Mesodermal cell (in vitro differentiated cells): ENCODE data around the gene KDM2B.

ENCODE experiments used
- H3K27ac ChIP-seq: 2 replicates; pipeline ENCODE4 v1.7.0; 2013; ENCODE audit warnings: mild to moderate bottlenecking, low read depth, low read length, moderate library complexity; ENCODE audit not compliant: severe bottlenecking
- H3K36me3 ChIP-seq: 2 replicates; pipeline ENCODE4 v1.7.1; 2013; ENCODE audit warnings: mild to moderate bottlenecking, low read length, moderate library complexity; ENCODE audit not compliant: control insufficient read depth, insufficient read depth
- H3K4me1 ChIP-seq: one replicate; pipeline ENCODE4 v1.7.1; 2013; ENCODE audit warnings: mild to moderate bottlenecking, low read length; ENCODE audit not compliant: insufficient read depth, control insufficient read depth, poor library complexity, severe bottlenecking
- H3K4me3 ChIP-seq: 2 replicates; pipeline ENCODE4 v1.7.0; 2013; ENCODE audit warnings: low read length, control low read depth, mild to moderate bottlenecking; ENCODE audit not compliant: insufficient read depth, poor library complexity, severe bottlenecking; ENCODE audit errors: extremely low read depth
- H3K9me3 ChIP-seq: 2 replicates; pipeline ENCODE4 v1.7.1; 2013; ENCODE audit warnings: mild to moderate bottlenecking, low read length, moderate library complexity; ENCODE audit not compliant: control insufficient read depth
- WGBS, 2 experiments: methylation state at CpG; one replicate each; pipeline ENCODE4 v1.1.5; 2013; ENCODE audit warnings: missing lambda C conversion rate in 2 of 2; ENCODE audit not compliant: insufficient coverage in 2 of 2; 5-methylcytosine and 5-hydroxymethylcytosine counted together

The KDM2B gene

GRCh38 chr12:121427556-121428050 is 153.2 kb downstream of the KDM2B start:
- H3K4me3 ChIP-seq, result no peak overlapping the region
- H3K27ac ChIP-seq, result no peak overlapping the region
- peaks cover 100% of the 10 kb centered on the region for H3K36me3 ChIP-seq
- no peaks in the 10 kb centered on the region for H3K9me3 ChIP-seq
- no CpG with 5 or more reads among the region's 2 CpGs for WGBS, 2 experiments
- H3K4me1 ChIP-seq, result no peaks in the 10 kb centered on the region

GRCh38 chr12:121424624-121424975 is 156.2 kb downstream of the KDM2B start:
- H3K36me3 ChIP-seq, result peaks cover 100% of the 10 kb centered on the region
- no peak overlapping the region for H3K27ac ChIP-seq
- H3K4me1 ChIP-seq, result no peaks in the 10 kb centered on the region
- 100% methylated on average over 1 of the region's 1 CpG for WGBS, 2 experiments
- H3K9me3 ChIP-seq, result no peaks in the 10 kb centered on the region
- no peak overlapping the region for H3K4me3 ChIP-seq

GRCh38 chr12:121423682-121424623 is 156.9 kb downstream of the KDM2B start:
- Histone ChIP-seq H3K36me3 (peaks cover 100% of the 10 kb centered on the region), H3K27ac (no peak overlapping the region), H3K4me1 (no peaks in the 10 kb centered on the region), H3K4me3 (no peak overlapping the region), H3K9me3 (no peaks in the 10 kb centered on the region)
- WGBS, 2 experiments, result 96 to 97% methylated on average over 11 to 12 of the region's 13 CpGs

GRCh38 chr12:121423253-121423652 is 157.6 kb downstream of the KDM2B start:
- Histone ChIP-seq H3K36me3 (peaks cover 99% of the 10 kb centered on the region), H3K9me3 (no peaks in the 10 kb centered on the region), H3K4me3 (no peak overlapping the region), H3K27ac (no peak overlapping the region), H3K4me1 (no peaks in the 10 kb centered on the region)
- WGBS, 2 experiments, result 96% methylated on average over 14 of the region's 14 CpGs

GRCh38 chr12:121420109-121420508 is 160.7 kb downstream of the KDM2B start:
- H3K27ac ChIP-seq, result no peak overlapping the region
- WGBS, 2 experiments, result 96 to 99% methylated on average over 6 of the region's 6 CpGs
- H3K36me3 ChIP-seq, result peaks cover 91% of the 10 kb centered on the region

GRCh38 chr12:121417847-121418246 is 163.0 kb downstream of the KDM2B start:
- Histone ChIP-seq H3K4me3 (no peak overlapping the region), H3K4me1 (no peaks in the 10 kb centered on the region), H3K9me3 (no peaks in the 10 kb centered on the region), H3K36me3 (peaks cover 81% of the 10 kb centered on the region), H3K27ac (no peak overlapping the region)
- WGBS, 2 experiments, result 98% methylated on average over 6 of the region's 6 CpGs

More at GRCh38 chr12:121420109-121420508, 160.7 kb downstream of the KDM2B start:
- Histone ChIP-seq H3K4me3 (no peak overlapping the region), H3K9me3 (no peaks in the 10 kb centered on the region), H3K4me1 (no peaks in the 10 kb centered on the region)

- no peaks in the 10 kb centered on the region for H3K9me3 ChIP-seq
- no peak overlapping the region for H3K27ac ChIP-seq
- H3K4me1 ChIP-seq, result no peaks in the 10 kb centered on the region
- peaks cover 57% of the 10 kb centered on the region for H3K36me3 ChIP-seq
- WGBS, 2 experiments, result 100% methylated on average over 1 of the region's 1 CpG; no CpG with 5 or more reads in 1 of the 2 experiments
- no peak overlapping the region for H3K4me3 ChIP-seq
These were observed 166.9 kb downstream of the KDM2B start for GRCh38 chr12:121413917-121414316.

- Histone ChIP-seq H3K9me3 (no peaks in the 10 kb centered on the region), H3K36me3 (peaks cover 51% of the 10 kb centered on the region), H3K4me1 (peaks cover 7% of the 10 kb centered on the region), H3K4me3 (no peak overlapping the region), H3K27ac (no peak overlapping the region)
- WGBS, 2 experiments, result 83% methylated on average over 1 to 2 of the region's 2 CpGs
These were observed 175.6 kb downstream of the KDM2B start for GRCh38 chr12:121405211-121405610.

- H3K4me1 ChIP-seq, result peaks cover 7% of the 10 kb centered on the region
- H3K27ac ChIP-seq, result no peak overlapping the region
- no peak overlapping the region for H3K4me3 ChIP-seq
- WGBS, 2 experiments, result no CpG with 5 or more reads among the region's 1 CpG
- H3K9me3 ChIP-seq, result no peaks in the 10 kb centered on the region
- peaks cover 51% of the 10 kb centered on the region for H3K36me3 ChIP-seq
These were observed 176.1 kb downstream of the KDM2B start for GRCh38 chr12:121404734-121405133.

GRCh38 chr12:121403721-121404120 is 177.1 kb downstream of the KDM2B start:
- H3K27ac ChIP-seq, result no peak overlapping the region
- H3K4me3 ChIP-seq, result no peak overlapping the region
- peaks cover 46% of the 10 kb centered on the region for H3K36me3 ChIP-seq
- H3K9me3 ChIP-seq, result no peaks in the 10 kb centered on the region
- 80 to 100% methylated on average over 2 to 3 of the region's 5 CpGs for WGBS, 2 experiments
- peaks cover 7% of the 10 kb centered on the region for H3K4me1 ChIP-seq
